D341Med (cell line): ENCODE data around the gene CCL18.
"Not testable (repeated sequence)": the region's sequence is repeated elsewhere in the genome, so short reads cannot be mapped to it uniquely, and the experiment has no call there.

Source experiments
- DNase-seq: peaks from one replicate; pipeline ENCODE4 v3.0.0; 2012; ENCODE audit warnings: low spot score

Gene CCL18

GRCh38 chr17:36063786-36064541 is at the start of gene CCL18:
Gene CCL18 (plus strand): TSS chr17:36064272. CDS start chr17:36064343, 71 bp downstream.
- no peak for DNase-seq

GRCh38 chr17:36014946-36015345 is 49.1 kb upstream of the CCL18 start:
- no peak for DNase-seq

GRCh38 chr17:36015895-36016294 is 48.2 kb upstream of the CCL18 start:
- not testable (repeated sequence) for DNase-seq

- DNase-seq = no peak
These were observed 47.5 kb upstream of the CCL18 start for GRCh38 chr17:36016555-36016954.

GRCh38 chr17:36017799-36018198 is 46.3 kb upstream of the CCL18 start, which contains the start of gene CCL23:
Gene CCL23 (minus strand): TSS chr17:36017972. CDS start chr17:36017897, 75 bp downstream.
- no peak for DNase-seq

GRCh38 chr17:36019423-36019822 is 44.6 kb upstream of the CCL18 start:
- no peak for DNase-seq

GRCh38 chr17:36024106-36024869 is 39.8 kb upstream of the CCL18 start:
- DNase-seq = no peak

- no peak for DNase-seq
These were observed 36.3 kb upstream of the CCL18 start for GRCh38 chr17:36027761-36028160.

- DNase-seq = no peak
These were observed 33.1 kb upstream of the CCL18 start for GRCh38 chr17:36030956-36031355.

GRCh38 chr17:36034127-36034526 is 29.9 kb upstream of the CCL18 start:
- DNase-seq = no peak

- DNase-seq = no peak
These were observed 27.8 kb upstream of the CCL18 start for GRCh38 chr17:36036235-36036634.

- no peak for DNase-seq
These were observed 16.0 kb upstream of the CCL18 start for GRCh38 chr17:36048066-36048465.

- DNase-seq = no peak
These were observed 14.4 kb upstream of the CCL18 start for GRCh38 chr17:36049643-36050042.

GRCh38 chr17:36055171-36055570 is 8.9 kb upstream of the CCL18 start:
- no peak for DNase-seq

- no peak for DNase-seq
These were observed 8.1 kb upstream of the CCL18 start for GRCh38 chr17:36055921-36056520.

GRCh38 chr17:36057911-36058310 is 6.2 kb upstream of the CCL18 start:
- no peak for DNase-seq

GRCh38 chr17:36059406-36059805 is 4.7 kb upstream of the CCL18 start:
- no peak for DNase-seq

- no peak for DNase-seq
These were observed 3.3 kb upstream of the CCL18 start for GRCh38 chr17:36060816-36061215.

- no peak for DNase-seq
These were observed 2.4 kb downstream of the CCL18 start for GRCh38 chr17:36066365-36066985.

GRCh38 chr17:36068524-36068923 is 4.5 kb downstream of the CCL18 start:
- no peak for DNase-seq

GRCh38 chr17:36069136-36069535 is 5.1 kb downstream of the CCL18 start:
- no peak for DNase-seq

- no peak for DNase-seq
These were observed 6.4 kb downstream of the CCL18 start for GRCh38 chr17:36070427-36070826.
